ENCODE measurements around the gene ZNF771. TPM values are rescaled to one million over a fixed set of nuclear protein-coding genes. Genes with fewer than 3 reads are reported as not detected.
A peak's percentile ranks its signal among the peaks of the same experiment; 100 is the strongest.

Gene ZNF771
- total and polyA plus RNA-seq, 9 of the 15 experiments (the other 6 are each of a cell fraction or from before 2014, with no cell fraction given), result 1.5 to 12.6 (median 4.4) TPM

DNA sequence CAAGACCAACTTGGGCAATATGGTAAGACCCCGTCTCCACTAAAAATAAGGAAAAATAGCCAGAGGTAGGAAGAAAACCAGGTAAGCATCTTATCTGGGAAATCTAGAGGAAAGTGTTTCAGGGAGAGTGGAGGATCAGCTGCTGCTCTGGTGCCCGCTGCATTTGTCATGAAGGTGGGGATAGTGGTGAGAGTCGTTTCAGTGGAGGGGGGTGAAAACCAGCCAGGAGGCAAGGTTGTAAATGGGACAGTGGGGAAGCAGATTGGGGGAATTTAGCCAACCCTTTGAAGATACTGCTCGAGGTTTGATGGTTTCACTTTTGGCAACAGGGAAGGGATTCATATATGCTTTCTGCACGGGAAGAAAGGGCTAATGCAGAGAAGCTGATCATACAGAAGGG, 13.6 kb downstream of the ZNF771 start:
- POLR2A ChIA-PET, result interaction anchor here (0.7 to 1.5 kb wide), 2 partner anchors 9 to 569 kb away, joined by 3 to 4 read pairs; partner anchors contain the start of gene DCTPP1

GRCh38 chr16:30428055-30428454, 20.6 kb downstream of the ZNF771 start:
- no peaks in the 10 kb centered on the region for H3K27me3 ChIP-seq (ENCODE audit: control insufficient read depth in 2 of 2, insufficient read depth in 2 of 2, low read length in 2 of 2)
- H3K9me1 ChIP-seq (ENCODE audit: control insufficient read depth, insufficient read depth, low read length), result no peaks in the 10 kb centered on the region
- peak overlapping the region; percentile 28; the same call in 1 of the 3 replicates for H3K27ac ChIP-seq (ENCODE audit: extremely low read depth, low read depth, low read length)
- peak overlapping the region in 1 of 2 experiments; percentile 43; a peak in 1 of 4 replicates for H3K9ac ChIP-seq (ENCODE audit: insufficient read depth in 1 of 2, low read depth in 2 of 2, low read length in 2 of 2)
- peak overlapping the region; percentile 1; the same call in 1 of the 2 replicates for H3K4me2 ChIP-seq (ENCODE audit: insufficient read depth, low read length)
- no peak overlapping the region for H2AFZ ChIP-seq (ENCODE audit: low read depth, low read length)
- peaks cover 15 to 39% of the 10 kb centered on the region in 2 experiments for H3K4me1 ChIP-seq (replicated peaks in 1 of 2; ENCODE audit: control insufficient read depth in 2 of 2, insufficient read depth in 2 of 2, low read length in 2 of 2)
- in situ Hi-C loops (cut with MboI), result no loop called here
- no peak for TF ChIP-seq DMBX1 (CRISPR knock-in tag; IDR thresholded peaks at IDR 0.05; ENCODE audit: borderline replicate concordance)
- peak; percentile 94 for TF ChIP-seq ZKSCAN1 (IDR thresholded peaks at IDR 0.05; ENCODE audit: low read depth, low read length)
- intact Hi-C loops (cut with micrococcal nuclease), result no loop called here
- no peak overlapping the region for H3K4me3 ChIP-seq
- peaks cover 41% of the 10 kb centered on the region for H3K79me2 ChIP-seq (ENCODE audit: control insufficient read depth, insufficient read depth, low read length)
- WGBS (ENCODE audit: insufficient coverage, low coverage, missing lambda C conversion rate), result 73% methylated on average over 4 of the region's 4 CpGs
- ATAC-seq, result no peak
- no peaks in the 10 kb centered on the region for H3K9me3 ChIP-seq (replicated peaks; ENCODE audit: control insufficient read depth, insufficient read depth, low read depth, low read length)
- POLR2A ChIA-PET, result no interaction called here
- no peaks in the 10 kb centered on the region for H4K20me1 ChIP-seq (replicated peaks; ENCODE audit: control insufficient read depth, insufficient read depth, low read length)
- no peak for DNase-seq (ENCODE audit: extremely low read depth in 1 of 4, low spot score in 3 of 4)
- CTCF ChIA-PET (ENCODE audit: low intra/inter-chr PET ratio), result no interaction called here
- H3K36me3 ChIP-seq (ENCODE audit: control insufficient read depth, insufficient read depth, low read length), result peaks cover 53% of the 10 kb centered on the region
- FAIRE-seq, result no peak
- no TSS peak for BruUV-seq (replicated peaks)

More for the DNA sequence above, 13.6 kb downstream of the ZNF771 start:
- CTCF ChIA-PET (ENCODE audit: low intra/inter-chr PET ratio), result no interaction called here
- peaks cover 14% of the 10 kb centered on the region for H3K79me2 ChIP-seq (ENCODE audit: control insufficient read depth, insufficient read depth, low read length)
- no peak overlapping the region for H3K27ac ChIP-seq (ENCODE audit: extremely low read depth, low read depth, low read length)
- no peaks in the 10 kb centered on the region for H3K9me1 ChIP-seq (ENCODE audit: control insufficient read depth, insufficient read depth, low read length)
- FAIRE-seq (no peak), DNase-seq (ENCODE audit: extremely low read depth in 1 of 4, low spot score in 3 of 4) (no peak), ATAC-seq (no peak)
- WGBS (ENCODE audit: insufficient coverage, low coverage, missing lambda C conversion rate), result 84% methylated on average over 5 of the region's 5 CpGs
- no peak overlapping the region for H3K9ac ChIP-seq (ENCODE audit: insufficient read depth in 1 of 2, low read depth in 2 of 2, low read length in 2 of 2)
- no peak overlapping the region for H2AFZ ChIP-seq (ENCODE audit: low read depth, low read length)
- H3K4me2 ChIP-seq (ENCODE audit: insufficient read depth, low read length), result no peak overlapping the region
- in situ Hi-C loops (cut with MboI), result no loop called here
- no peaks in the 10 kb centered on the region for H3K9me3 ChIP-seq (replicated peaks; ENCODE audit: control insufficient read depth, insufficient read depth, low read depth, low read length)
- BruUV-seq (replicated peaks), result no TSS peak
- peaks cover 79% of the 10 kb centered on the region for H3K36me3 ChIP-seq (ENCODE audit: control insufficient read depth, insufficient read depth, low read length)
- no peaks in the 10 kb centered on the region for H3K27me3 ChIP-seq (ENCODE audit: control insufficient read depth in 2 of 2, insufficient read depth in 2 of 2, low read length in 2 of 2)
- peaks cover 0 to 7% of the 10 kb centered on the region in 2 experiments; a peak in 1 of 5 replicates for H3K4me1 ChIP-seq (replicated peaks in 1 of 2; ENCODE audit: control insufficient read depth in 2 of 2, insufficient read depth in 2 of 2, low read length in 2 of 2)
- intact Hi-C loops (cut with micrococcal nuclease), result no loop called here
- no peak overlapping the region for H3K4me3 ChIP-seq
- H4K20me1 ChIP-seq (replicated peaks; ENCODE audit: control insufficient read depth, insufficient read depth, low read length), result no peaks in the 10 kb centered on the region
- TF ChIP-seq POLR2A (conservative IDR thresholded peaks at IDR 0.05) (peak; percentile 25; the same call in 1 of the 2 replicates), EP400 (IDR thresholded peaks at IDR 0.05) (no peak)

Measured in K562 (cell line).